ENCODE measurements around the gene CST7.
"Not testable (repeated sequence)": the region's sequence is repeated elsewhere in the genome, so short reads cannot be mapped to it uniquely, and the experiment has no call there.

The CST7 gene

DNA sequence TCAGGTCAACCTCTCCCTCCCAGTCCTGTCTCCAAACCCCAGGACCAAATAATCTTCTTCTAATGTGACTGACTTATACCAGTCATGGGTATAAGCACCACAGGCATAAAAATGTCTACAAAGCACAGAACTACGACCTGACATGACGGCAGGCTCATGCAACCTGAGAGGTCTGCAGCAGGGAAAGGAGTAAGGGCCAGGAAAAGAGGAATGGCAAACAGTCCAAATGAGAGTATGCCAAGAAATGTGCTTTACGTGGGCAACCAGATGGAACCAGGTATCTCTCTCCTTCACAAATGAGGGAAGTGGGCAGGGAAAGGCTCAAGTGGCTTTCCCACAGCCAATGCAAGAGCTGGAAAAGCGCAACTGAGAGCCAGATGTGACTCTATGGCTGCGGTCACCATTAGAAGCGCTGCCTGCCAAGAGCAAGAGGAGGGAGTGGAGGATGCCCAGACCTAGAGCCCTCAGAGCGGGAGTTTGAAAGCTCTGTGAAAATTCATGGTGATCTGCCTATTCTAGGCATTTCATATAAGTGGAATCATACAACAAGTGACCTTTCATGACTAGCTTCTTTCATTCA, 37.5 kb downstream of the CST7 start:
- no peak for DNase-seq (ENCODE audit: low read depth in 2 of 2)

DNA sequence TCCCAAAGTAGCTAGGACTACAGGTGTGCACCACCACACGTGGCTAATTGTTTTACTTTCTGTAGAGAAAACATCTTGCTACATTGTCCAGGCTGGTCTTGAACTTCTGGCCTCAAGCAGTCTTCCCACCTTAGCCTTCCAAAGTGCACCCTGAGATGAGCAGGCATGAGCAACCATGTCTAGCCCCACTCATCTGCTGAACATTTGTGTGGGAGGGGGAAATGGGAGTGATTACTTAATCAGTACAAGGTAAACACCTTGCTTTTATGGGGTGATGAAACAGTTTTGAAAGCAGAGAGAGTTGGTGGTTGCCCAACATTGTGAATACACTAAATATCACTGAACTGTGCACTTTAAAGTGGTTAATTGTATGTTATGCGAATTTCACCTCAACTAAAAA, 38.2 kb downstream of the CST7 start:
- no peak for DNase-seq (ENCODE audit: low read depth in 2 of 2)

DNA sequence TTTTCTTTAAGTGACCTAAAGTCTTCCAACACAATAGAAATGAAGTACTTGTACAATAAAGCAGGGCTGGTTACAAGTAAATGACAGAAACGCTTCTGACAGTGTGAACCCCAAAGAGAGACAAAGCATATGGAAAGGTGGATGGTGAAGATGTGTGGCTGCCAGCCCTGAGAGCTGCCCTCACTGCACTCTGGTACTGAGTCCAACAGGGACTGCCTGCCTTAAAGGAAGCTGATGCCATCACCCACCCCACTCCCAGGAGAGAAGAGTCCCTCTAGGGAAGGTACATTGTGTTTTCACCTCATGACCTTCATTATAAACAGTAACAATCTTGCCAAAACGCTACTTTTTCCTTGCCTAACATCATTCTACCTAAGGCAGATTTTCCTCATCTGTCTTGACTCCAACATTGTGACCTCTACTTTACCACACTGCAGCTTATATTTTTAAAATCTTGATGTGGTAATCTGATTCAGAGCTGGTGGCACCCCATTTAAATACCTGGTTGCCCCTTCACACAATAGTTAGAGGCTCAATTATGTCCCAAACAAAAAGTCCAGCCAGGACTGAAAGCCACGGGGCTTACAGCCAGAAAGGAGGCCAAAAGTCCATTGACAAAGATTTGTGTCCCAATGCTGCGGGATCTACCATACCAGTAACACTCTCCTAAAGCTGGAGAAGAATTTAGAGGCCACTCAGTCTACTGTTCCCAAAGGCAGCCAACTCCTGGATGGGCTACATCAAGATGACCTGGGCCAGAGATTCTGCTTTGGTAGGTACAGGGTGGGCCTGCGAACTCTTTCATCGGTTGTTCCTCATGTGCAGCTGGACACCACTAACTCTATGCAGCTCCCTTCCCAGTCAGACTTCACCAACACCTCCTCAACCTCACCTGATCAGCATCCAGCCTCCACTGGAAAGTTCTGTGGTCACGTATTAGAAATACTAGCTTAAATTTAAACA, 39.1 kb downstream of the CST7 start:
- DNase-seq (ENCODE audit: low read depth in 2 of 2), result no peak

- no peak for DNase-seq (ENCODE audit: low read depth in 2 of 2)
These were observed 40.1 kb downstream of the CST7 start for GRCh38 chr20:24989162-24989561.

GRCh38 chr20:24990810-24991252, 41.8 kb downstream of the CST7 start:
- DNase-seq (ENCODE audit: low read depth in 2 of 2), result no peak

DNA sequence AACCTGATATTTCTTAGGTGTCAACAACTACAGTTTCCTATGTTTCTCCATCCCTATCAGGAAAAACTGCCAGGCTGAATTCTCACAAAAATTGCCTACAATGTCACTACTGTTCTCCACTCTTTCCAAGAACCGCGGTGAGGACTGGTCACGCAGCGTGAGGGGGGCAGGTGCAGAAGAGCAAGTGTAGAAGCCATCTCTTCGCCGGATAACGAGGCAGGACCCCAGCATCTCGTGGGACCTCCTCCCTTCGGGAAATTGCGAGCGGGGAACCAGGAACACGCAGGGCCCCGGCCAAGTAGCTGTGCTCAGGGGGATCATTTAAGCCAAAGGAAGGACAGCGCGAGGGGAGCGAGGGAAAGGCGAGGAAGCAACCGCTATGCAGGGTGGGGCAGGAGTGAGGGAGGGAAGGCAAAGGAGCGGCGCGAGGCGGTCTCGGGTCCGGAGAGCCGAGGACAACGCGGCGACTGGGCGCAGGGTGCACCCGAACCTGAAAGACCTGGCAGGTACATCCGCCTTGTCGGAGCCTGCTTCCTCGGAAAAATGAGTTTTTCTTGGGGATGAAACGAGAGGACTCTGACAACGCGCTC, 42.9 kb downstream of the CST7 start:
- no peak for DNase-seq (ENCODE audit: low read depth in 2 of 2)

GRCh38 chr20:24992487-24993205, 43.6 kb downstream of the CST7 start, which contains the start of gene APMAP:
Gene APMAP (minus strand): TSS chr20:24992751. CDS start chr20:24992688, 63 bp downstream.
- DNase-seq (ENCODE audit: low read depth in 2 of 2), result peak; percentile 90 to 96

- no peak for DNase-seq (ENCODE audit: low read depth in 2 of 2)
These were observed 44.5 kb downstream of the CST7 start for GRCh38 chr20:24993337-24994185.

- no peak for DNase-seq (ENCODE audit: low read depth in 2 of 2)
These were observed 45.1 kb downstream of the CST7 start for GRCh38 chr20:24994186-24994465.

DNA sequence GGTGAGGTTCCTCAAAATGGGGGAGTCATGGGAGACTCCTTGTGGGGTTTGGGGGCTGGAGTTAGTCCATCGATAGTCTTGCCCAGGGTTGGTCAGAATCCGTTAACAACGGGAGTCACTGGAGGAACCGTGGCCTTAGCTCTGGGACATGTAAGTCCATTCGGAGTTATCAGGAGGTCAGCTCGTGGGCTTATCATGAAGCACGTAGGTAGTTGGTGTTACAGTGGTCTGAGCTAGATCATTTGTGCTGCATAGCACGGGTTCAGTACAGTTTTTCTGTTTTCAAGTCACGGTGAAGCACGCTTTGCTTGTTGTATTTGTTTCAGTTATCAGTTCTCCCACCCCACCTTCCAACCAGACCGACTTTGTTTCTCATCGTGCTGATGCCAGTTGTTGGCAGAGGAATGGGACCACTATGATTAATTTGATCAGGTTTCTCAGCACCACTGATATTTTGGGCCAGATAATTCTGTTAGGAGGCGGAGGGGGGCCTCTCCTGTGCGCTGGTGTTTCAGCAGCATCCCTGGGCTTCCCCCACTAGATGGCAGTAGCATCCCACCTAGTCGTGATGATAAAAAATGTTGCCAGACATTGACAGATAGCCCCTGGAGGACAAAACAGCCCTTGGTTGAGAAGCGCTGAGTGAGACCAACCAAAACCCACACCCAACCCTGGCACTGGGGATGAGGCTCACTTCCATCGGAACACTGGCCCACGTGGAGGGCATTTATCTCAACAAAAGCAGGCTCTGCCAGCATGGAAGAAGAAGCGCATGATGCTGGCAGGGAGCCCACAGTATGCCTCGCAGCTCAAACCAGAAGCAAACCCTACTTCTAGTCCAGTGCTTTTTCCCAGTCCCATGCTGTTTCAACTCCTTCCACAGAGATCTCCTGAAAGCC, 45.6 kb downstream of the CST7 start:
- peak; percentile 59 to 74 for DNase-seq (ENCODE audit: low read depth in 2 of 2)

GRCh38 chr20:24995741-24996448, 46.8 kb downstream of the CST7 start:
- DNase-seq (ENCODE audit: low read depth in 2 of 2), result no peak

DNA sequence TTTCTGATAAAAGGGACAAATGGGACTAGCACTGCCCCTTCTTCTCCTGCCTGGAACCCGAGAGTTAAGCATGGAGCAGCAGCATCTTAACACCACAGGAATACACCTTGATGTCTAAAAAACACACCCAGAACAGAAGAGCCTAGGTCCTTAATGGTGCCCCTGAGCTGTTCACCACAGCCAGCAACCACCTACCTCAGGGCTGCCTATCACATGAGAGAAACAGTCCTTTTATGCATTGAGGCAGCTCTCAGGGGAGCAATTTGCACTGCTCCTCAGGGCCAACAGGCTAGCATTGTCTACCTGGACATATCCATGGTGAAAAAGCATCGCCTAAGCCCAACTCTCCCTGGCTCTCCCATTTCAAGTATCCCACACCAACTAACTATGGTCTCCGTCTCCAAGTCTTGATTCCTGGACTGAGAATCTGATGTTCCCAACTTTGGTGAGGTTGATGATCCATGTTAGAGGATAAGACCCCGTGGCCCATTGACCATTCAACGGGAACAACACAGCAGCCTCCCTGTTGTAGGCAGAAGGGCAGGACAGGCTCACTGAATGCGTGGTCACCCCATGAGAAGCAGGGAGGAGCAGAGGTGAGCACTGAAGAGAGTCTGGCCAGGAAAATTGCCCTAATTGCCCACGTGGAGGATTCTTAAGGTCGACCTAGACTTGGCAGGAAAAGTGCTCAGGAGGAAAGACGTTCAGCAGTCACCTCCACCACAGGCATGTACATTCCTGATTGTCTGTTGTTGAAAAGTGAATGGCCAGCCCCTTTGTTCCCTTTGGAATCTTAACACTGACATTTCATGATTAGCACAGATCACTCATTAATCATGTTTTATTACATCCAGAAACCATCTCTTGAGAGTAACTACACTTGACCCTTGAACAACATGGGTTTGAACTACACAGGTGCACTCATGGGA, 47.6 kb downstream of the CST7 start:
- DNase-seq (ENCODE audit: low read depth in 2 of 2), result no peak

DNA sequence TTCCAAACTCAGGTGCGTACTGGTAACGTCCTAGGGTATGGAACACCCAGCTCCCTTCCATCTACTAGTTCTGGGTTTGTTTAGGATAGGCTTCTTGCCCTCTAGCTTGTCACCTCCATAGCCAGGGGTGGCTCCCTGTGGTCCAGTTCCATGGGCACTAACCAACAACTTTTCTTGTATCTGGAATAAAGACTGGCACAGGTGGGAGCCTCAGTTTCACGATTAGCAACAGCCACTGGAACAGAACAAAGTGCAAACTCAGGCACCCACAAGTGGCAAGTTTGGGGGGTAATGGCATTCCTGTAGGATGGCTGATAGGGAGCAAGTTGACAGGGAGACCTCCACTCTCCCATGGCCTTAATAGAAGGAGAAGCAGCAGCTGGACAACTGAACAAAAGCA, 49.1 kb downstream of the CST7 start:
- DNase-seq (ENCODE audit: low read depth in 2 of 2), result no peak

DNA sequence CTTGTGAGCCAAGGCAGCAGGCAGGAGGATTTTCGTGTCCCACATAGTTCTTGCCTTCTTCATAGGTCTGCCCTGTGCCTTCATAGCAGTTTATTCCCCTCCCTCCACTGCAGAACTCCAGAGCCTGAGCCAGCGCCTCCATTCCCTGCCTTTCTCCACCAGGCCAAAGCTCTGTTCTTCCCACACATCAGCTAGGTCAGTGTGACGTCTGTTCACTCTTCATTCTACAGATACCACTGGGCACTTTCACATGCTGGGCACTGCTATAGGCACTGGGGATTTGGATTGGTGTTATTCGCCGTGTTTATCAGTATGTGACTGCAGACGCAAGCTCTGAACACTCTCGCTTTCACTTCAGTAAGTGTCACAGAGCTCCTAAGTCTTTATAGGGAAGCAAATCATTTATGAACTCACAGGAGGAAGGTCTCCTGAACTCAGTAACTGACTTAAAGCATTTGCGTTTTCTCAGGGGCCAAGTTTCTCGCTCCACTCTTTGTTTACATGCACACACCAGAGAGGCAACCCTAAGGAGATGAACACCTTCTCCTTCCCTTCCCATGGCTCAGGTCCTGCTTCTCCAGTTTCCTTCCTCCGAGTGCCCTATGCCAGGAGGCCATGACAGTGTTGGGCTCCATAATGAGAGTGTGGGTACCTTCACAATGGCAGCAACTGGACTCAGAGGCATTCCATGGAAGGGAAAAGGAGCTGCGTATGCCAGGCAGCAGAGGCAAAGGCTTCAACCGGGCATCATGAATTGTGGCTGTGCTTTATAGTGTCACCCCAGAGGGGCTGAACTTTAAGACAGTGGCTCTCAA, 49.8 kb downstream of the CST7 start:
- no peak for DNase-seq (ENCODE audit: low read depth in 2 of 2)

DNA sequence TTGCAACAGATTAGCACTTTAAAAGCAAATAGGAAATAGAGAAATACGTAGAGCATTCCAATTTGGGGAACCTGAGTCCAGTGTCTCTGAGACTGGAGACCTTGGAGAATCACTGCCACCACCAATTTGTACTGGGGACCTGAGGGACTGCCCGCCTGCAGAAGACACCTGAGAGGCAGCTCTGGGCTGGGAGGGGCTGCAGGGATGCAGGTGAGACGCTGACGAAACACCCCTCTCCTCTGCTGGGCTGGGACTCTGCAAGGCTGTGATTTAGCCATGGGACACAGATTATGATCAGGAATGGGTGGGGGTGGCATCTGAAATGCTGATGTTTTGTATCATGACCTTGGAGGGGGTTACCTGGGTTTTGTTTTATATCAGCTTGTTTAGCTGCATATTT, 50.5 kb downstream of the CST7 start:
- no peak for DNase-seq (ENCODE audit: low read depth in 2 of 2)

- DNase-seq (ENCODE audit: low read depth in 2 of 2), result no peak
These were observed 51.3 kb downstream of the CST7 start for GRCh38 chr20:25000268-25000801.

GRCh38 chr20:25001323-25001722, 52.3 kb downstream of the CST7 start:
- not testable (repeated sequence) for DNase-seq (ENCODE audit: low read depth in 2 of 2)
